ENCODE measurements around the gene NKAPD1.

DNA sequence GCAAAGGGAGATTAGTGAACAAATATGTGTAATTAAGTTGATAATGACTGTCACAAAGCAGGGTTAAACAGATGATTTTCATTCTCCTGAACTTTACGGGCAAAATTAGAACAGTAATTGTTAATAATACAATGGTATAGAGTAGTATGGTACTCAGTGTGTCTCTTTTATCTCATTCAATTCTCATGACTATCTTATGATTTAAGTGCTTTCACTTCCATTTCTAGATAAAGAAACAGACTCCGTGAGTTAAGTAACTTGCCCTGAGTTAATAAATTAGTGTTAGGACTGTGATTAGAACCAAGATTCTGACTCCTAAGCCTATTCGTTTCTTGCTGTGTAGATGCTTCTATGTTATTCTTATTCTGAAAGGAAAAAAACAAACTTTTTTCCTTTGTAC, 22.3 kb upstream of the NKAPD1 start:
- TF ChIP-seq POLR2A (IDR thresholded peaks at IDR 0.05), result no peak
- TF ChIP-seq CTCF (IDR thresholded peaks at IDR 0.05), result no peak
- no peak for TF ChIP-seq EP300 (IDR thresholded peaks at IDR 0.05)
